Fibroblast of skin of scalp (primary cell): ENCODE measurements around the gene SEBOX. TPM values are rescaled to one million over a fixed set of nuclear protein-coding genes. Genes with fewer than 3 reads are reported as not detected.

Source experiments
- DNase-seq: peaks from one replicate; pipeline ENCODE4 v3.0.0-alpha.2; 2013
- polyA plus RNA-seq, 2 experiments: library from polyadenylated mRNA; unstranded; fragments of 120-200 nt; gene quantifications; one replicate each; pipeline ENCODE4 v1.2.1, GENCODE V29; 2013; ENCODE audit not compliant: insufficient read length in 2 of 2

SEBOX gene
- polyA plus RNA-seq (2013, experiment 1 of 2; ENCODE audit: insufficient read length) = not detected
- not detected for polyA plus RNA-seq (2013, experiment 2 of 2; ENCODE audit: insufficient read length)

GRCh38 chr17:28364665-28365363 is at the start of gene SEBOX:
SEBOX (minus strand) TSS chr17:28365199; CDS start chr17:28365151, 48 bp downstream.
- no peak for DNase-seq

GRCh38 chr17:28413804-28414203 is 48.8 kb upstream of the SEBOX start:
- no peak for DNase-seq

GRCh38 chr17:28412099-28412498 is 47.1 kb upstream of the SEBOX start:
- DNase-seq = no peak

GRCh38 chr17:28407974-28408306 is 42.9 kb upstream of the SEBOX start:
- no peak for DNase-seq

- DNase-seq = no peak
Observed at GRCh38 chr17:28407130-28407973, 42.4 kb upstream of the SEBOX start.

- DNase-seq = no peak
Observed at GRCh38 chr17:28406473-28406814, 41.4 kb upstream of the SEBOX start.

- DNase-seq = peak; percentile 18
Observed at GRCh38 chr17:28405632-28406472, 40.9 kb upstream of the SEBOX start, which contains the start of gene SLC46A1. SLC46A1 (minus strand) TSS chr17:28406212; CDS start chr17:28406114, 98 bp downstream.

- DNase-seq = no peak
Observed at GRCh38 chr17:28404812-28405570, 40.0 kb upstream of the SEBOX start.

GRCh38 chr17:28404461-28404811 is 39.4 kb upstream of the SEBOX start:
- no peak for DNase-seq

GRCh38 chr17:28404007-28404406 is 39.0 kb upstream of the SEBOX start:
- DNase-seq = no peak

GRCh38 chr17:28402844-28403243 is 37.8 kb upstream of the SEBOX start:
- DNase-seq = no peak

GRCh38 chr17:28402224-28402630 is 37.2 kb upstream of the SEBOX start:
- DNase-seq = no peak

- no peak for DNase-seq
Observed at GRCh38 chr17:28399808-28400207, 34.8 kb upstream of the SEBOX start.

GRCh38 chr17:28398280-28398981 is 33.4 kb upstream of the SEBOX start:
- no peak for DNase-seq

GRCh38 chr17:28397687-28398279 is 32.8 kb upstream of the SEBOX start:
- no peak for DNase-seq

GRCh38 chr17:28397275-28397674 is 32.3 kb upstream of the SEBOX start:
- DNase-seq = no peak

- no peak for DNase-seq
Observed at GRCh38 chr17:28396635-28397239, 31.7 kb upstream of the SEBOX start.

GRCh38 chr17:28395968-28396367 is 31.0 kb upstream of the SEBOX start:
- no peak for DNase-seq

GRCh38 chr17:28395426-28395825 is 30.4 kb upstream of the SEBOX start:
- DNase-seq = no peak

- peak; percentile 19 for DNase-seq
Observed at GRCh38 chr17:28394337-28395116, 29.5 kb upstream of the SEBOX start.
